ENCODE measurements around the gene CCDC141.

GRCh38 chr2:178848335-178848734 is 201.6 kb downstream of the CCDC141 start:
- TF ChIP-seq, protein P1, sequence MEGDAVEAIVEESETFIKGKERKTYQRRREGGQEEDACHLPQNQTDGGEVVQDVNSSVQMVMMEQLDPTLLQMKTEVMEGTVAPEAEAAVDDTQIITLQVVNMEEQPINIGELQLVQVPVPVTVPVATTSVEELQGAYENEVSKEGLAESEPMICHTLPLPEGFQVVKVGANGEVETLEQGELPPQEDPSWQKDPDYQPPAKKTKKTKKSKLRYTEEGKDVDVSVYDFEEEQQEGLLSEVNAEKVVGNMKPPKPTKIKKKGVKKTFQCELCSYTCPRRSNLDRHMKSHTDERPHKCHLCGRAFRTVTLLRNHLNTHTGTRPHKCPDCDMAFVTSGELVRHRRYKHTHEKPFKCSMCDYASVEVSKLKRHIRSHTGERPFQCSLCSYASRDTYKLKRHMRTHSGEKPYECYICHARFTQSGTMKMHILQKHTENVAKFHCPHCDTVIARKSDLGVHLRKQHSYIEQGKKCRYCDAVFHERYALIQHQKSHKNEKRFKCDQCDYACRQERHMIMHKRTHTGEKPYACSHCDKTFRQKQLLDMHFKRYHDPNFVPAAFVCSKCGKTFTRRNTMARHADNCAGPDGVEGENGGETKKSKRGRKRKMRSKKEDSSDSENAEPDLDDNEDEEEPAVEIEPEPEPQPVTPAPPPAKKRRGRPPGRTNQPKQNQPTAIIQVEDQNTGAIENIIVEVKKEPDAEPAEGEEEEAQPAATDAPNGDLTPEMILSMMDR (IDR thresholded peaks at IDR 0.05) = no peak
- no peak for TF ChIP-seq POLR2A (IDR thresholded peaks at IDR 0.05)

Measured in Peyer's patch (tissue), 4 donors.